ENCODE data around the gene TPP2. TPM values are rescaled to one million over a fixed set of nuclear protein-coding genes. Genes with fewer than 3 reads are reported as not detected.
A peak's percentile ranks its signal among the peaks of the same experiment; 100 is the strongest.

Gene TPP2
- total RNA-seq, 1 experiment from 2014 or later: 68.3 TPM

DNA sequence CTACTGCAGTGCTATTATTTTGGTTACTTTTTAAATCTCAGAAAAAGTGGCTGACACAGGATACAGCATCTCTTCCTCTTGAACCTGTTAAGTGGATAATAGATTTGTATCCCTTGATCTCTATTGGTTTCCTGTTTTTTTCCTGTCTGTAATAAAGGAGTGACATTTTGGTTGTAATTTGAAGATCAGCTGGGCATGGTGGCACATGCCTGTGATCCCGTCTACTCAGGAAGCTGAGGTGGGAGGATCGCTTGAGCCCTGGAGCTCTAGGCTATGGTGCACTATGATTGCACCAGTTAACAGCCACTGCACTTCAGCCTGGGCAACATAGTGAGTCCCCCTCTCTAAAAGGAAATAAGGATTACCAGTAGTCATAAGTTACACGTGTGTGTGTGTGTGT lies 51.3 kb downstream of the TPP2 start:
- CTCF ChIA-PET: no interaction called here
- Mint-ChIP-seq H3K4me1 (no peaks in the 10 kb centered on the region), H3K9me3 (no peaks in the 10 kb centered on the region), H3K4me3 (no peak overlapping the region), H3K27me3 (ENCODE audit: low read depth) (no peaks in the 10 kb centered on the region), H3K27ac (peak overlapping the region; percentile 74; the same call in 1 of the 2 replicates), H3K36me3 (peaks cover 66% of the 10 kb centered on the region)
- no peak for ATAC-seq
- TF ChIP-seq ZSCAN18 (CRISPR knock-in tag; IDR thresholded peaks at IDR 0.05) (no peak), GRHL2 (CRISPR knock-in tag; IDR thresholded peaks at IDR 0.05; ENCODE audit: insufficient replicate concordance, severe bottlenecking) (no peak), FOXP1 (CRISPR knock-in tag; IDR thresholded peaks at IDR 0.05; ENCODE audit: borderline replicate concordance) (no peak), E2F1 (CRISPR knock-in tag; IDR thresholded peaks at IDR 0.05) (no peak), ZNF416 (CRISPR knock-in tag; IDR thresholded peaks at IDR 0.05) (no peak), SMAD4 (CRISPR knock-in tag; IDR thresholded peaks at IDR 0.05) (no peak), NR3C1 (CRISPR knock-in tag; conservative IDR thresholded peaks at IDR 0.05; ENCODE audit: low read depth) (no peak), TP53 (CRISPR knock-in tag; IDR thresholded peaks at IDR 0.05) (no peak), FOXP4 (CRISPR knock-in tag; IDR thresholded peaks at IDR 0.05) (no peak), ZNF263 (CRISPR knock-in tag; IDR thresholded peaks at IDR 0.05; ENCODE audit: low read depth) (no peak), PRDM15 (CRISPR knock-in tag; IDR thresholded peaks at IDR 0.05) (no peak)
- TF ChIP-seq, protein P1, sequence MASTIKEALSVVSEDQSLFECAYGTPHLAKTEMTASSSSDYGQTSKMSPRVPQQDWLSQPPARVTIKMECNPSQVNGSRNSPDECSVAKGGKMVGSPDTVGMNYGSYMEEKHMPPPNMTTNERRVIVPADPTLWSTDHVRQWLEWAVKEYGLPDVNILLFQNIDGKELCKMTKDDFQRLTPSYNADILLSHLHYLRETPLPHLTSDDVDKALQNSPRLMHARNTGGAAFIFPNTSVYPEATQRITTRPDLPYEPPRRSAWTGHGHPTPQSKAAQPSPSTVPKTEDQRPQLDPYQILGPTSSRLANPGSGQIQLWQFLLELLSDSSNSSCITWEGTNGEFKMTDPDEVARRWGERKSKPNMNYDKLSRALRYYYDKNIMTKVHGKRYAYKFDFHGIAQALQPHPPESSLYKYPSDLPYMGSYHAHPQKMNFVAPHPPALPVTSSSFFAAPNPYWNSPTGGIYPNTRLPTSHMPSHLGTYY (CRISPR knock-in tag; IDR thresholded peaks at IDR 0.05): no peak
- POLR2A ChIA-PET: no interaction called here
- DNase-seq (ENCODE audit: low spot score): no peak

DNA sequence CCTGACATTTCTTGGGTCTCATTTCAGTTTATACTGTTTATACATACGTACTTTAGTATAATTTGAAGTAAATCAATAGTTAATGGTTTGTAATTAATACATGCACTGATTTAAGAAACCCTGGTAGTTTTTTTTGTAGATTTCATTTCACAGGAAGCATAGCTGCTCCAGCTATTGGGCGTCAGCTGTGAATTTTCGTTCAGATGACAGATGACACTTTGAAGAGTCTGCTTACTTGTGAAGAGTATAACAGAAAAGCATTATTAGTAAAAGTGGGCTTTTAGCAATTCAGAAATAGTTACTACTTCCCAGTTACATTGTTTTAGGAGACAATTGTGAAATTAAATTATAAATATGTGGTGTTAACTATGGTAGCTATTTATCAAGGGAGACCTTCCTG lies 53.7 kb downstream of the TPP2 start:
- H3K4me1 Mint-ChIP-seq: no peaks in the 10 kb centered on the region
- no peak overlapping the region for H3K4me3 Mint-ChIP-seq
- peaks cover 48% of the 10 kb centered on the region for H3K36me3 Mint-ChIP-seq
- DNase-seq (ENCODE audit: low spot score) (no peak), ATAC-seq (no peak)
- CTCF ChIA-PET: no interaction called here
- POLR2A ChIA-PET: no interaction called here
- H3K9me3 Mint-ChIP-seq: no peaks in the 10 kb centered on the region
- H3K27me3 Mint-ChIP-seq (ENCODE audit: low read depth): no peaks in the 10 kb centered on the region
- no peak overlapping the region for H3K27ac Mint-ChIP-seq
- TF ChIP-seq ETV6 (CRISPR knock-in tag; IDR thresholded peaks at IDR 0.05) (no peak), ZSCAN18 (CRISPR knock-in tag; IDR thresholded peaks at IDR 0.05) (no peak), CDX4 (CRISPR knock-in tag; IDR thresholded peaks at IDR 0.05; ENCODE audit: borderline replicate concordance) (no peak), GTF2I (CRISPR knock-in tag; conservative IDR thresholded peaks at IDR 0.05) (no peak), ZMAT4 (CRISPR knock-in tag; IDR thresholded peaks at IDR 0.05) (no peak), EMX1 (CRISPR knock-in tag; IDR thresholded peaks at IDR 0.05) (no peak)
- TF ChIP-seq, protein P1 (CRISPR knock-in tag; IDR thresholded peaks at IDR 0.05): no peak
- TF ChIP-seq, protein P2, sequence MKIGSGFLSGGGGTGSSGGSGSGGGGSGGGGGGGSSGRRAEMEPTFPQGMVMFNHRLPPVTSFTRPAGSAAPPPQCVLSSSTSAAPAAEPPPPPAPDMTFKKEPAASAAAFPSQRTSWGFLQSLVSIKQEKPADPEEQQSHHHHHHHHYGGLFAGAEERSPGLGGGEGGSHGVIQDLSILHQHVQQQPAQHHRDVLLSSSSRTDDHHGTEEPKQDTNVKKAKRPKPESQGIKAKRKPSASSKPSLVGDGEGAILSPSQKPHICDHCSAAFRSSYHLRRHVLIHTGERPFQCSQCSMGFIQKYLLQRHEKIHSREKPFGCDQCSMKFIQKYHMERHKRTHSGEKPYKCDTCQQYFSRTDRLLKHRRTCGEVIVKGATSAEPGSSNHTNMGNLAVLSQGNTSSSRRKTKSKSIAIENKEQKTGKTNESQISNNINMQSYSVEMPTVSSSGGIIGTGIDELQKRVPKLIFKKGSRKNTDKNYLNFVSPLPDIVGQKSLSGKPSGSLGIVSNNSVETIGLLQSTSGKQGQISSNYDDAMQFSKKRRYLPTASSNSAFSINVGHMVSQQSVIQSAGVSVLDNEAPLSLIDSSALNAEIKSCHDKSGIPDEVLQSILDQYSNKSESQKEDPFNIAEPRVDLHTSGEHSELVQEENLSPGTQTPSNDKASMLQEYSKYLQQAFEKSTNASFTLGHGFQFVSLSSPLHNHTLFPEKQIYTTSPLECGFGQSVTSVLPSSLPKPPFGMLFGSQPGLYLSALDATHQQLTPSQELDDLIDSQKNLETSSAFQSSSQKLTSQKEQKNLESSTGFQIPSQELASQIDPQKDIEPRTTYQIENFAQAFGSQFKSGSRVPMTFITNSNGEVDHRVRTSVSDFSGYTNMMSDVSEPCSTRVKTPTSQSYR (CRISPR knock-in tag; IDR thresholded peaks at IDR 0.05): no peak
